DMS53 treated with DMSO at 0.1 percent for 48 hours (cell line): Measurements from ENCODE around the gene EML1.

ENCODE experiments used
- DNase-seq: peaks from one replicate; lab custom pipeline; 2025; ENCODE audit not compliant: unreplicated experiment; lab: John Stamatoyannopoulos, UW

Gene EML1

GRCh38 chr14:99862136-99862535, 68.9 kb downstream of the EML1 start:
- no peak for DNase-seq

- no peak for DNase-seq
Observed at GRCh38 chr14:99863059-99863458, 69.8 kb downstream of the EML1 start.

GRCh38 chr14:99865408-99865807, 72.2 kb downstream of the EML1 start:
- no peak for DNase-seq

- DNase-seq, result no peak
Observed at GRCh38 chr14:99870617-99871016, 77.4 kb downstream of the EML1 start.

GRCh38 chr14:99871771-99872170, 78.6 kb downstream of the EML1 start:
- no peak for DNase-seq

GRCh38 chr14:99872786-99873440, 79.7 kb downstream of the EML1 start:
- no peak for DNase-seq

- DNase-seq, result no peak
Observed at GRCh38 chr14:99873653-99874052, 80.4 kb downstream of the EML1 start.

GRCh38 chr14:99874306-99874705, 81.1 kb downstream of the EML1 start:
- no peak for DNase-seq

- no peak for DNase-seq
Observed at GRCh38 chr14:99875421-99875820, 82.2 kb downstream of the EML1 start.

- DNase-seq, result no peak
Observed at GRCh38 chr14:99875836-99876235, 82.6 kb downstream of the EML1 start.

GRCh38 chr14:99876406-99876805, 83.2 kb downstream of the EML1 start:
- DNase-seq, result no peak

GRCh38 chr14:99878563-99878962, 85.3 kb downstream of the EML1 start:
- no peak for DNase-seq

GRCh38 chr14:99879401-99880295, 86.4 kb downstream of the EML1 start:
- no peak for DNase-seq

GRCh38 chr14:99880651-99881420, 87.6 kb downstream of the EML1 start:
- DNase-seq, result no peak

- DNase-seq, result no peak
Observed at GRCh38 chr14:99883866-99884650, 90.8 kb downstream of the EML1 start.

- peak; percentile 19 for DNase-seq
Observed at GRCh38 chr14:99884834-99885648, 91.8 kb downstream of the EML1 start.

GRCh38 chr14:99885649-99885958, 92.4 kb downstream of the EML1 start:
- DNase-seq, result no peak

GRCh38 chr14:99887407-99887806, 94.2 kb downstream of the EML1 start:
- DNase-seq, result no peak

GRCh38 chr14:99888149-99888548, 94.9 kb downstream of the EML1 start:
- no peak for DNase-seq

- DNase-seq, result no peak
Observed at GRCh38 chr14:99889268-99889667, 96.1 kb downstream of the EML1 start.
